NK-92 (cell line): Measurements from ENCODE around the gene TRIM75.
"Not testable (repeated sequence)": the region's sequence is repeated elsewhere in the genome, so short reads cannot be mapped to it uniquely, and the experiment has no call there.

ENCODE experiments used
- DNase-seq: peaks from one replicate; lab custom pipeline; 2025; ENCODE audit not compliant: unreplicated experiment; lab: John Stamatoyannopoulos, UW

TRIM75 gene

DNA sequence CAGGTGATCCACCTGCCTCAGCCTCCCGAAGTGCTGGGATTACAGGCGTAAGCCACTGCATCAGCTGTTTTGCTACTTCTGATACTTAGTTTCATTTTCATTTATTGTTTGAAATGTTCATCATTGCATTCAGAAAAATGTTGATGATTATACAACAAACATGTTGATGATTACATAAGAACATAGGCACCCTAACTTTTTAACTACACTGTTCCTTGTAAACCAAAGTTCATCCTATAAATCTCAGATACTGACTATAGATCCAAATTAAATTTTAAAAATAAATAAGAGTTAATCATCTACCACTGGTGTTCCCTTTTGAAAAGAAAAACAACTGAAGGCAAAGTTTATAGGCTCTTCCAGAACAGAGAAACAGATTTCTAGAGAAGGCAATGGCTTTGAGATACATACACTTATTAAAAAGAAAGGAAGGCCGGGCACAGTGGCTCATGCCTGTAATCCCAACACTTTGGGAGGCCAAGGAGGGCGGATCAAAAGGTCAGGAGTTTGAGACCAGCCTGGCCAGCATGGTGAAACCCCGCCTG is 23.4 kb downstream of the TRIM75 start:
- no peak for DNase-seq

DNA sequence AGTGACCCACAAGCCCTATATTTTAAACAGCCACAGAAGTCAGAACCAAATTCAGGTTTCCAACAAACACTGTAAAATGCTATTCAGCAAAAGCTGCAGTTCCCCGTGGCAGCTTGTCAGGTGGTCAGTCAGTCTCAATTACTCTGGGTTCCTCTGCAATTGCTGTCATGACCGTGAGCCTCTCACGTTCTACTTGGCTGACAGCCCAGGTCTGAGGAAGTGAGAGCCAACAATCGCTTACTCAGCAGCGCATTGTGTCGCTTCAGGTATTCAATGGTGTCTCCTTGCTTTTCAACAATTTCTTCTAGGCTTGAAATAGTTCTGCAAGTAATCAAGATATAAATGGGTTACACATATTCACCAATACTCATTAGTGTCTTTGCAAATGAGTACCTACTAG is 25.8 kb downstream of the TRIM75 start:
- DNase-seq, result no peak

DNA sequence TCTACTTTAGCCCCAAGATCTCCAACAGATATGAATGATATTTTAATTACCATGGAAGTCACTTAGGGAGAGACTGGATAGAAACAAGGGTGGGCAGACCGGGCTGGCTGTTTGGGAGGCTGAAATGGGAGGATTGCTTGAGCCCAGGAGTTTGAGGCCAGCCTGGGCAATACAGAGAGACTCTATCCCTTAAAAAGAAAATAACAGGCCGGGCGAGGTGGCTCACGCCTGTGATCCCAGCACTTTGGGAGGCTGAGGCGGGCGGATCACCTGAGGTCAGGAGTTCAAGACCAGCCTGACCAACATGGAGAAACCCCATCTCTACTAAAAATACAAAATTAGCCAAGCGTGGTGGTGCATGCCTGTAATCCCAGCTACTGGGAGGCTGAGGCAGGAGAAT is 31.1 kb downstream of the TRIM75 start:
- not testable (repeated sequence) for DNase-seq

DNA sequence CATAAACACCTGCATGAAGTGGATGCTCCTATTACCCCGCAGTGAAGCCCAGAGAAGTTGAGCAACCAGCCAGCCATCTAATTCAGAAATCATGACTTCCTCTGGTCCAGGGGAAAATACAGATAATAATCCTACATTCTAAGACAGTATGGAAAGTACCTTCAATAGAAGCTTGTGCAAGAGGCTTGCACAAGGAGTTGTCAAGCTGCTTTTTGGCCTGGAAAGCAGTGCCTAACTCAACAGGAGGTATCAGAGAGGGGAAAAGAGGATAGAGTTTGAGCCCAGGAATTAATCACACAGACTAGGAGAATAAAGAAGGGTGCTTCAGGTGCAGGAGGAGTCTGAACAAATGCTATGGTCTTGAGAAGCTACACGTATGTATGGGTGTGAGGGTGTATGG is 32.3 kb downstream of the TRIM75 start:
- DNase-seq, result no peak

DNA sequence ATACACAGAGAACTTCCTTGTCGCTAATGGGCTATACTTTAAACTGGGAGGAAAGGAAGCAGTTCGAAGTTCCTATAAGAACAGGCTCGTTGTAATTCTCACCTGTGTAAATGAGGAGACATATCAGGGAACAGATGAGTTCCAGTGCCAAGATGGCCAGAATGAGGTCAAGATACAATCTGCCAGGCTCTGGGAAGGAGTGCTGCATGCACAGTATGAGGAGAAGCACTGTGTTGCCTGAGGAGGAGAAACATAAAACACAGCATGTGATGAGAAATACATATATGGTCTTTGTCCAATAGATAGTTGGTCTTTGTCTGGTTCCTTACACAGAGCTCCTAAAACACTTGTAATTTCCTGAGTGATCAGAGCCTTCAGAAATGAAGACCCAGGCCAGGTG is 34.7 kb downstream of the TRIM75 start:
- DNase-seq, result no peak

DNA sequence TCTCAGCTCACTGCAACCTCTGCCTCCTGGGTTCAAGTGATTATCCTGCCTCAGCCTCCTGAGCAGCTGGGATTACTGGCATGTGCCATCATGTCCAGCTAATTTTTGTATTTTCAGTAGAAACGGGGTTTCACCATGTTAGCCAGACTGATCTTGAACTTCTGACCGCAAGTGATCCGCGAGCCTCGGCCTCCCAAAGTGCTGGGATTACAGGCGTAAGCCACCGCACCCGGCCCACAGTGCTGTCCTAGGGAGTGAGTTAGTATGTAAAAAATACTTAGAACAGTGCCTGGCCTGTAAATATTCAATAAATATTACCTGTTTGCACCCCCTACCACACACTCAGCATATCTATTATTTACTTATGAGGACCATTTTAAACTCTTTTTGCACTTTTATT is 38.5 kb downstream of the TRIM75 start:
- not testable (repeated sequence) for DNase-seq

DNA sequence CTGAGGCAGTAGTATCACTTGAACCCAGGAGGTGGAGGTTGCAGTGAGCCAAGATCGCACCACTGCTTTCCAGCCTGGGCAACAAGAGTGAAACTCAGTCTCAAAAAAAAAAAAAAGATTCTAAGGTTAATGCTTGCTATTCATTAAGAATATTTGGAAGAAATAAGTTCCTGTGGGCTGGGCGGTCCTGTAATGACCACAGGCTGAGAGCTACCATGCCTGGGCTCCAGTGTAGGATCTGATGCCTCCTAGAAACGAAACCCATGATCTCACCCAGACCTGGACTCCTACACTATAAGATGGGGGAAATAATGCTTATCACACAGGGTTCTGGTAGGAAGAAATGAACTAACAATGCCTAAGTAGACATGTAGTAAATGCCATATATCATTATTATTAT is 41.2 kb downstream of the TRIM75 start:
- DNase-seq, result no peak

DNA sequence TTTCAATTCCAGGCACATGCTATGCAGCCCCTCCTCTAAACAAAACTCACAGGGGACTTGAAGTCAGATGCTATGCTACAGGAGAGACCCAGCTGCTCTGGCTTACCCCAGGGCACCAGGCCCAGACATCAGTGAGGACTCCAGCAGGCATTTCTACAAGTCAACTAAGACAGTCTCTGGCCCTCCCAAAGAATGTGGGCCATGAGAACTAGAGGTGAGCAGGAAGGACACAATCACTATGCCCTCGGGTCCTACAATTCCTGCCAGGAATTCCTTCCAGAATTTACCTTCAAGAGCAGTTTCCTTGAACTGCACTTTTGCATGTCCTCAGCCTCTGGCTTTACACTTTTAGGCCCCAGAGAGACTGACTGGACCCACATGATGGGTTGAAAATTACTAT is 41.6 kb downstream of the TRIM75 start:
- no peak for DNase-seq

DNA sequence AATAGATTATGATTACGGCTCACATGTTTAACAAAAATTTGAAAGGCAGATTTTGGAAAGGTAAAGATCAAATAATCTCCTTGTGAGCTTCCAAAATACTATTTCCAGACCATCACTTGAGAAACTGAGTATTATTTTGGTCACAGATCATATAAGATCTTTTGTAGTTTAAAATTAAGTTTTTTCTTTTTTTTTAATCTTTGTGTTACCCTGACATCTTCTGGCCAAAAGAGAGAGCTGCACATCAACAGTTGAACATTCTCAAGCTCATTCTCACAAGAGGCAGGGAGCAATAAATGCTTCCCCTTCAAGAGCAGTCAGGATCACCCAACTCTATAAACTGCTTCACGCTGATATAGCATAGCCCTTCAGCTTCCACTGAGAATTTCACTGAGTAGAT is 43.1 kb downstream of the TRIM75 start:
- no peak for DNase-seq

DNA sequence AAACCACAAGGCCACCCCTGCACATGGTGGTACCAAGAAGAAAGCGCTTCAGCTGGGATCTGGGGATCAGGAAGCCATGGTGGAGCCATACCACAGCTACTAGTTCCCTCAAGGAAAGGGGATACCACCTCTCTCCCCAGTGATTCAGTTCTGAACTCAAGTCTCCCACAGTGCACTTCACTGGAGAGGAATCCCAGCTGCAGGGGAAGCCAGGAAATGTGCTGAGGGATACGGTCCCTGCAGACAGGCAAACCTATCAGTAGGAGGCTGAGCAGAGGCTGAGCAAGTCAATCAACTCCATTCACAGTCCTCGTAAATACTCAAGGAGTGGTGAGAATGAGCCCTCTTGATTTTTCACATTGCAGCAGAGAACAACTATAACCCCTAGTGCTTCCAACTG is 48.0 kb downstream of the TRIM75 start:
- no peak for DNase-seq

DNA sequence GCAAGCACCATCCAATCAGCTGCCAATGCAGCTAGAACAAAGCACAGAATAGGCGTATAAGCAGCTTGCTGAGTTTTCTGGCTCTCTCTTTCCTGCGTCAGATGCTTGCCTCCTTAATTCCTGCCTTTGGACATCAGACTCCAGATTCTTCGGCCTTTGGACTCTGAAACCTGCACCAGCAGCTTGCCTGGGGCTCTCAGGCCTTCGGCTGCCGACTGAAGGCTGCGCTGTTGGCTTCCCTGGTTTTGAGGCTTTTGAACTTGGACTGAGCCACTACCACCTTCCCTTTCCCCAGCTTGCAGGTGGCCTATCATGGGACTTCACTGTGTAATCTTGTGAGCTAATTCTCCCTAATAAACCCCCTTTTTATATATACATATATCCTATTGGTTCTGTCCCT is 52.9 kb downstream of the TRIM75 start:
- no peak for DNase-seq
